Transverse colon (tissue), 4 donors: ENCODE results near the gene ASGR1. TPM values are rescaled to one million over a fixed set of nuclear protein-coding genes. Genes with fewer than 3 reads are reported as not detected.

Experiments
- DNase-seq: peaks from one replicate; pipeline ENCODE4 v3.0.0-alpha.2; 2019
- H3K27ac ChIP-seq, 4 donors: fragments of 200-600 bp; sonication (generic); 2 replicates each; pipeline ENCODE4 v1.5.1; 2016 to 2018; ENCODE audit warnings: inconsistent platforms in 4 of 4
- H3K27me3 ChIP-seq: fragments of 200-600 bp; sonication (generic); 2 replicates; pipeline ENCODE4 v1.5.1; 2017; ENCODE audit warnings: inconsistent platforms
- H3K36me3 ChIP-seq, 4 donors: fragments of 200-600 bp; sonication (generic); 2 replicates each; pipeline ENCODE4 v1.5.1; 2017 to 2019; ENCODE audit warnings: inconsistent platforms in 4 of 4
- H3K4me1 ChIP-seq, 4 donors: fragments of 200-600 bp; sonication (generic); 2 replicates each; pipeline ENCODE4 v1.5.1; 2017 to 2020; ENCODE audit warnings: inconsistent platforms in 4 of 4
- H3K4me3 ChIP-seq, 4 donors: fragments of 200-600 bp; sonication (generic); 1 replicate in 1 of 4; 2 replicates in 3 of 4; pipeline versions ENCODE4 v1.5.1 to v1.6.1; 2017 to 2019; ENCODE audit warnings: inconsistent platforms in 4 of 4
- H3K9me3 ChIP-seq, 2 donors: fragments of 200-600 bp; sonication (generic); 2 replicates each; pipeline ENCODE4 v1.5.1; 2017 to 2019; ENCODE audit warnings: inconsistent platforms in 2 of 2
- CTCF ChIP-seq, 5 experiments: fragments of 200-600 bp in 3 of 5; fragments of 450-650 bp in 2 of 5; sonication (generic) in 3 of 5; IDR thresholded peaks; 1 replicate in 2 of 5; 2 replicates in 3 of 5; pipeline ENCODE4 v1.5.1; 2016 to 2017; ENCODE audit warnings: antibody characterized with exemption in 5 of 5, inconsistent platforms in 3 of 5, mild to moderate bottlenecking in 2 of 5, moderate library complexity in 1 of 5
- EP300 ChIP-seq: sonication (generic); formaldehyde crosslinking; IDR thresholded peaks from one replicate; pipeline ENCODE4 v1.6.1; 2017; ENCODE audit warnings: antibody characterized with exemption, low read depth
- POLR2A ChIP-seq: fragments of 450-650 bp; IDR thresholded peaks from one replicate; pipeline ENCODE4 v1.6.1; 2016; ENCODE audit warnings: antibody characterized with exemption, mild to moderate bottlenecking, moderate library complexity
- POLR2AphosphoS5 ChIP-seq, 3 donors: sonication (generic); formaldehyde crosslinking; IDR thresholded peaks; one replicate each; pipeline ENCODE4 v1.6.1; 2016; ENCODE audit warnings: antibody characterized with exemption in 3 of 3
- WGBS, 2 donors: methylation state at CpG; one replicate each; pipeline ENCODE4 v1.1.5; 2018; ENCODE audit warnings: low coverage in 1 of 2; 5-methylcytosine and 5-hydroxymethylcytosine counted together
- in situ Hi-C, 4 donors: fragments of 200-750 bp; cut with MboI; loops; one replicate each; pipeline versions ENCODE4 v1.15.0 to v1.15.1; 2017; ENCODE audit warnings: low sequenced_read_pairs in 3 of 4, low pct_ligation_motif_present in 1 of 4, low pct_unique_long_range_greater_than_20kb in 1 of 4
- intact Hi-C: fragments of 100-400 bp; cut with DNase I; formaldehyde crosslinking; loops from one replicate; pipeline ENCODE4 v1.15.1; 2023; ENCODE audit warnings: low total_unique reads
- total RNA-seq, 4 donors: library from RNA; depleted of rRNA; stranded (reverse); fragments of >200 nt; gene quantifications; one replicate each; pipeline ENCODE4 v1.1.0, GENCODE V29; 2016

The ASGR1 gene
- total RNA-seq, 4 donors from 2014 or later = 0.48 to 0.82 TPM; not detected in 2

GRCh38 chr17:7139400-7139799 lies 39.8 kb downstream of the ASGR1 start:
- Histone ChIP-seq H3K4me1 (peaks cover 0 to 23% (median 13%) of the 10 kb centered on the region in 4 donors), H3K27me3 (peaks cover 15% of the 10 kb centered on the region), H3K4me3 (no peak overlapping the region), H3K9me3 (no peaks in the 10 kb centered on the region), H3K36me3 (no peaks in the 10 kb centered on the region), H3K27ac (peak overlapping the region in 2 of 4 donors; percentile 39 to 50)
- in situ Hi-C loops = loop anchor here (5.0 to 25.0 kb wide), 3 partner anchors 87 to 227 kb away; no protein-coding TSS in a partner anchor
- 51% methylated on average over 10 of the region's 10 CpGs; no CpG with 5 or more reads in 1 of the 2 donors for WGBS, 2 donors
- DNase-seq = peak; percentile 45
- intact Hi-C loops = no loop called here
- no peak for TF ChIP-seq EP300
- TF ChIP-seq POLR2AphosphoS5 (IDR thresholded peaks at IDR 0.05) = peak in 1 of 3 donors; percentile 25
- peak; percentile 26 for TF ChIP-seq POLR2A

- intact Hi-C loops = no loop called here
These were observed 40.3 kb downstream of the ASGR1 start for GRCh38 chr17:7138800-7139381.

GRCh38 chr17:7137171-7137943 lies 41.8 kb downstream of the ASGR1 start:
- peaks cover 0 to 21% (median 13%) of the 10 kb centered on the region in 4 donors for H3K4me1 ChIP-seq
- no peak overlapping the region for H3K27ac ChIP-seq
- no peaks in the 10 kb centered on the region for H3K9me3 ChIP-seq
- intact Hi-C loops (no loop called here), in situ Hi-C loops (loop anchor here (5.0 to 25.0 kb wide), 3 partner anchors 85 to 225 kb away; no protein-coding TSS in a partner anchor)
- DNase-seq = peak; percentile 30
- TF ChIP-seq EP300 = no peak
- no peak for TF ChIP-seq CTCF (IDR thresholded peaks at IDR 0.05)
- TF ChIP-seq POLR2A = no peak
- TF ChIP-seq POLR2AphosphoS5 (IDR thresholded peaks at IDR 0.05) = no peak
- 7 to 30% methylated on average over 2 to 13 of the region's 13 CpGs for WGBS, 2 donors
- peaks cover 15% of the 10 kb centered on the region for H3K27me3 ChIP-seq
- no peaks in the 10 kb centered on the region for H3K36me3 ChIP-seq
- H3K4me3 ChIP-seq = no peak overlapping the region

More at GRCh38 chr17:7138800-7139381, 40.3 kb downstream of the ASGR1 start:
- Histone ChIP-seq H3K9me3 (no peaks in the 10 kb centered on the region), H3K4me3 (no peak overlapping the region), H3K27ac (peak overlapping the region in 2 of 4 donors; percentile 39 to 50), H3K36me3 (no peaks in the 10 kb centered on the region), H3K27me3 (peaks cover 15% of the 10 kb centered on the region), H3K4me1 (peaks cover 0 to 23% (median 13%) of the 10 kb centered on the region in 4 donors)
- 60 to 61% methylated on average over 1 to 7 of the region's 7 CpGs for WGBS, 2 donors
- in situ Hi-C loops = loop anchor here (5.0 to 25.0 kb wide), 3 partner anchors 87 to 227 kb away; no protein-coding TSS in a partner anchor
- no peak for DNase-seq
- TF ChIP-seq CTCF (IDR thresholded peaks at IDR 0.05) (no peak), EP300 (no peak)

GRCh38 chr17:7136266-7136877 lies 42.8 kb downstream of the ASGR1 start:
- in situ Hi-C loops = loop anchor here (5.0 to 25.0 kb wide), 3 partner anchors 84 to 224 kb away; no protein-coding TSS in a partner anchor
- TF ChIP-seq EP300 (no peak), CTCF (IDR thresholded peaks at IDR 0.05) (peak; percentile 89 to 93 (median 91))
- H3K9me3 ChIP-seq = no peaks in the 10 kb centered on the region
- 20 to 24% methylated on average over 5 to 9 of the region's 9 CpGs for WGBS, 2 donors
- peak; percentile 78 for DNase-seq
- H3K27ac ChIP-seq = no peak overlapping the region
- intact Hi-C loops = no loop called here
- no peaks in the 10 kb centered on the region for H3K36me3 ChIP-seq
- peak overlapping the region in 1 of 4 donors; percentile 18 for H3K4me3 ChIP-seq
- peaks cover 19% of the 10 kb centered on the region for H3K27me3 ChIP-seq
- peaks cover 0 to 20% (median 8%) of the 10 kb centered on the region in 4 donors for H3K4me1 ChIP-seq
